IMR-90 (cell line): ENCODE data around the gene RPS6KA2.

Experiments used
- BHLHE40 ChIP-seq: fragments of 150-350 bp; IDR thresholded peaks from 2 replicates; pipeline ENCODE4 v1.6.1; 2016; ENCODE audit warnings: mild to moderate bottlenecking, low read depth, low read length
- CHD1 ChIP-seq: IDR thresholded peaks from 2 replicates; pipeline ENCODE4 v1.6.1; 2012; ENCODE audit warnings: low read depth, low read length, improper control_type of control experiment
- MAFK ChIP-seq: IDR thresholded peaks from 2 replicates; pipeline ENCODE4 v1.6.1; 2012; ENCODE audit warnings: low read depth, low read length, improper control_type of control experiment
- MAZ ChIP-seq: IDR thresholded peaks from 2 replicates; pipeline ENCODE4 v1.6.1; 2012; ENCODE audit warnings: low read depth, mild to moderate bottlenecking, low read length, improper control_type of control experiment, moderate library complexity, borderline replicate concordance
- MXI1 ChIP-seq: IDR thresholded peaks from 2 replicates; pipeline ENCODE4 v1.6.1; 2012; ENCODE audit warnings: low read depth, mild to moderate bottlenecking, low read length, moderate library complexity, borderline replicate concordance
- POLR2A ChIP-seq: IDR thresholded peaks from 2 replicates; pipeline ENCODE4 v1.6.1; 2012; ENCODE audit warnings: mild to moderate bottlenecking, low read depth, low read length
- RAD21 ChIP-seq: IDR thresholded peaks from 2 replicates; pipeline ENCODE4 v1.6.1; 2012; ENCODE audit warnings: low read length, improper control_type of control experiment
- RCOR1 ChIP-seq: IDR thresholded peaks from 2 replicates; pipeline ENCODE4 v1.6.1; 2012; ENCODE audit warnings: mild to moderate bottlenecking, low read length, improper control_type of control experiment; ENCODE audit not compliant: insufficient replicate concordance
- RFX5 ChIP-seq: IDR thresholded peaks from 2 replicates; pipeline ENCODE4 v1.8.0; 2012; ENCODE audit warnings: low read depth, mild to moderate bottlenecking, low read length, moderate library complexity
- SMC3 ChIP-seq: fragments of 150-350 bp; IDR thresholded peaks from 2 replicates; pipeline ENCODE4 v1.6.1; 2016; ENCODE audit warnings: low read depth, mild to moderate bottlenecking, antibody characterized with exemption, low read length, moderate library complexity
- TF ChIP-seq, protein P1 (sequence below): conservative IDR thresholded peaks from 2 replicates; pipeline ENCODE4 v1.5.1; 2012; ENCODE audit warnings: mild to moderate bottlenecking, low read depth, low read length, improper control_type of control experiment
- TF ChIP-seq, protein P2 (sequence below): fragments of 150-350 bp; IDR thresholded peaks from 2 replicates; pipeline ENCODE4 v1.6.1; 2017; ENCODE audit warnings: mild to moderate bottlenecking, antibody characterized with exemption, low read length, low read depth

DNA sequence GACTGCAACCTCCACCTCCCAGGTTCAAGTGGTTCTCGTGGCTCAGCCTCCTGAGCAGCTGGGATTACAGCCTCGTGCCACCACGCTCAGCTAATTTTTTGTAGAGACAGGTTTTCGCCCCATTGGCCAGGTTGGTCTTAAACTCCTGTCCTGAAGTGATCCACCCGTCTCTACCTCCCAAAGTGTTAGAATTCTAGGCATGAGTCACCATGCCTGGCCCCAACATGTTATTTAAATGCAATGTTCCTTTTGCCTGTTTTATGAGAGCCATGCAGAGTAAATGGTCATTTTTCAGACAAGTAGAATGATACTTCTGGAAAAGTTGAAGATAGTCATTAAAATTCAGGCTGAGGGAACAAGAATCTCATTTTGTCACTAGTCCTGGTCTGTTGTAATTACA is 43.8 kb upstream of the RPS6KA2 start:
- TF ChIP-seq POLR2A (no peak), RAD21 (no peak), SMC3 (no peak), MAZ (no peak), CHD1 (no peak), MXI1 (no peak), RCOR1 (no peak), MAFK (no peak), RFX5 (no peak), BHLHE40 (no peak)
- TF ChIP-seq, protein P1, sequence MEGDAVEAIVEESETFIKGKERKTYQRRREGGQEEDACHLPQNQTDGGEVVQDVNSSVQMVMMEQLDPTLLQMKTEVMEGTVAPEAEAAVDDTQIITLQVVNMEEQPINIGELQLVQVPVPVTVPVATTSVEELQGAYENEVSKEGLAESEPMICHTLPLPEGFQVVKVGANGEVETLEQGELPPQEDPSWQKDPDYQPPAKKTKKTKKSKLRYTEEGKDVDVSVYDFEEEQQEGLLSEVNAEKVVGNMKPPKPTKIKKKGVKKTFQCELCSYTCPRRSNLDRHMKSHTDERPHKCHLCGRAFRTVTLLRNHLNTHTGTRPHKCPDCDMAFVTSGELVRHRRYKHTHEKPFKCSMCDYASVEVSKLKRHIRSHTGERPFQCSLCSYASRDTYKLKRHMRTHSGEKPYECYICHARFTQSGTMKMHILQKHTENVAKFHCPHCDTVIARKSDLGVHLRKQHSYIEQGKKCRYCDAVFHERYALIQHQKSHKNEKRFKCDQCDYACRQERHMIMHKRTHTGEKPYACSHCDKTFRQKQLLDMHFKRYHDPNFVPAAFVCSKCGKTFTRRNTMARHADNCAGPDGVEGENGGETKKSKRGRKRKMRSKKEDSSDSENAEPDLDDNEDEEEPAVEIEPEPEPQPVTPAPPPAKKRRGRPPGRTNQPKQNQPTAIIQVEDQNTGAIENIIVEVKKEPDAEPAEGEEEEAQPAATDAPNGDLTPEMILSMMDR, result no peak
- TF ChIP-seq, protein P2, sequence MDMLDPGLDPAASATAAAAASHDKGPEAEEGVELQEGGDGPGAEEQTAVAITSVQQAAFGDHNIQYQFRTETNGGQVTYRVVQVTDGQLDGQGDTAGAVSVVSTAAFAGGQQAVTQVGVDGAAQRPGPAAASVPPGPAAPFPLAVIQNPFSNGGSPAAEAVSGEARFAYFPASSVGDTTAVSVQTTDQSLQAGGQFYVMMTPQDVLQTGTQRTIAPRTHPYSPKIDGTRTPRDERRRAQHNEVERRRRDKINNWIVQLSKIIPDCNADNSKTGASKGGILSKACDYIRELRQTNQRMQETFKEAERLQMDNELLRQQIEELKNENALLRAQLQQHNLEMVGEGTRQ, result no peak
